ENCODE measurements around the gene IQCM. TPM values are rescaled to one million over a fixed set of nuclear protein-coding genes. Genes with fewer than 3 reads are reported as not detected.

Gene IQCM
- total RNA-seq, 1 donor from 2014 or later: not detected

DNA sequence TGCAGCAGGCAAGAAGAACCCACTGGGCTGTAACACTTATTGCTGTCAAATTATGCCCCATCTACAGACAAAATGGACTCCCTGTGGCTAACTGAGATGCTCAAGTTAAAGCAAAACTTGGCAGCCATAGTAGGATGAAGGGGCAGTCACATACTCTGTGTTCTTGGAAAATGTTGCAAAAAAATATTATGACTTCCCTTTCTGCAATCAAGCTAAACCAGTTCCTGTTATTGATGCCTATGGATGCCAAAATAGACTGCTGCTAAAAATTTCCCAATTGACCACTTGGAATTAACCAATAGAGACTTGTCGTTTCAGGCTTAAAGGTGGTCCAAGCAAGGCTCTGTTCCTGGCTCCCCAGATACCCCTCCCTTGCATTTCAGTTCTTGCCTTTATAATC, 49.5 kb downstream of the IQCM start:
- DNase-seq: no peak

DNA sequence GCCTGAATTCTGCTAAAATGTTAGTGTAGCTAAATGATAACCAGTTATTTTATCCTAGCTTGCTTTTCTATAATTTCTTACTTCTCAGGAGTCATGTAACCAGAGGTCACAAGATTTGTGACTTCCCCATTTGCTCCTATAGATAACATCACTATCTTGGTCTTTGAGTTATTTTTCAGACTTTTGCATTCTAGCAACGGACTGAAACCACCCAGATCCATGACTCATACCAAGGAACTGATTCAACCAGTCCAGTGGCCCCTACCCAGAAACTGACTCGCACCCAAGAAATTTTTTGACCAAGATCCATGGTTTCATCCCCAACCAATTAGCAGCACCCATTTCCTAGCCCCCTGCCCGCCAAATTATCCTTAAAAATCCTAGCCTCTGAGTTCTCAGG, 50.0 kb downstream of the IQCM start:
- DNase-seq: no peak

DNA sequence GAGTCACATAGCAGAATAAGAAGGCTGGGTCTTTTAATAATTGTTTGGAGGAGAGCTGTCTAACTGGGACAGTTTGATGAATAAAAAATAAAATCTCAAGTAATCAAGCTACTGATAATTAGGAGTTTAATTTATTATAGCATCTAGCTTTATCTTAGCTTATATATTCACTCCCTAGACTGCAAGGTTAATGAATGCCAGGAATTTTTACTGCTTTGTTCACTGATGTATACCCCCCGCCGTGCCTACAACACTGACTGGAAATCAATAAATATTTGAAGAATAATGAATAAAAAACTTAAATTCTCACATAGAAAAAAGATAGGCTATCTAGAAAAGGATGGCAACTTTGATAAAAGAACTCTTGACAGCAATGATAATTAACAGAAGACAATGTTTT, 59.7 kb downstream of the IQCM start:
- DNase-seq: no peak

DNA sequence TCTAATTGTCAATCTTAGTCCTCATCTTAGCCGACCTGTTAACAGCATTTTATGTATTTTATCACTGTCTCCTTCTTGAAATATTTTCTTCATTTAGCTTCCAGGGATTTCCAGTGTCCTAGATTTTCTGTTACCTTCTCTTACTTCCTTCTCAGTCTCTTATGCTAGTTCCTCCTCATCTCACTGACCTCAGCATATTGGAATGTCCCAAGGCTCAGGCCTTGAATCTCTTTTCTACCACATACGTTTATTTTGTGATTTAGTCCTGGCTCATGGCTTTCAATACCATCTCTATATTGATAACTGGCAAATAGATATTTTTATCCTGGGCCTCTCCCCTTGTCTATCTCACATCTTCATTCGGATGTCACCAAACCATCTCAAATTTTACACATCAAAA, 61.1 kb downstream of the IQCM start:
- DNase-seq: no peak

DNA sequence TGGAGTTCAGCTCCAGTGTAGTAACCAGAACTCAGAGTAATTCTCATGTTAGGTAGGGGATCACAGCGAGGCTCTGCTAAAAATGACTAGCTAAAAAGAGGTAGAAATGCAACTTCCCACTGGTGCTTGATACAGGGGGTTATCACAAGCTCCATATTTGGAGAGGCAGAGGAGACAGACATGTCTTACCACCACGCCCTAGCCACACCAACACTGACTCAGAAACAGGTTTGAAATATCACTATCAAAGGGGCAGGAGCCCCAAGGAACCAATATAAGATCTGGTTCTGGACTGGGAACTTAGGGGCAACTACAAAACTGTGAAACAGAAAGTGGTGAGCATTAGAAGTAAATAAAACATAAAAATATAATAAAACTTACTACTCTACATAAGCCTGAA, 62.9 kb downstream of the IQCM start:
- no peak for DNase-seq

DNA sequence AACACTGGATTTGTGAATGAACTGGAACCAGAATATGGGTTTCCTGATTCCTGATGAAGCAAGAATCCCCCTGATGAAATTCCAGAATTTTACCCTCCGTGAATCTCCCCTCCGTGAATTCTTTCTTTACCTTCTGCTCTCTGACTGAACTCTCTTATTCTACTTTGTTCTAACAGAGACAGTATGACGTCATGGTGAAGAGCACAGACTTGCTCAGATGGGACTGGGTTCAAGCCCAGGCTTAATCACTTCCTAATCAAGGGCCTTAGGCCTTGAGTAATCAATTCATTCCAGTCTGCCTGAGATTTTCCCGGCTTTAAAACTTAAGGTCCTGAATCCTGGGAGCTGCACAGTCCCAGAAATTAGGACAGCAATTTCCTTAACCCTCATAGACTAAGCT, 64.5 kb downstream of the IQCM start:
- DNase-seq: no peak

DNA sequence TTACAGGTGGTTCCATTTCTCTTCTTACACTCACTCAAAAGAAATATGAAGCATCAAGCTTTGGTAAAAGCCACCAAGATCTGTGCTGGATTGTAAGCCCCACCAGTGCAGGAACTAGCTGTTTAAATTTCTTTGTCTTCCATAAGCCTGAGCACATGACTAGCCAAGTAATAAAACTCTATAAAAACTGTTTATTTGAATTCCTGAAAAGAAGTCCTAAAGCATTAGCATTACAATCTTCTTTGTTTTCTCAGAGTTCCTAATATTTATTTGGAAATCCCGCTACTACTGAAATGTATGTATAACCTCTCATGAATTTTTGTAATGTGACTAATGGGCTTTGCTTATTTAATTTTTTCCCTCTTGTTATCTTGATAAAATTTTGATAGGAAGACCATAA, 65.9 kb downstream of the IQCM start:
- no peak for DNase-seq

DNA sequence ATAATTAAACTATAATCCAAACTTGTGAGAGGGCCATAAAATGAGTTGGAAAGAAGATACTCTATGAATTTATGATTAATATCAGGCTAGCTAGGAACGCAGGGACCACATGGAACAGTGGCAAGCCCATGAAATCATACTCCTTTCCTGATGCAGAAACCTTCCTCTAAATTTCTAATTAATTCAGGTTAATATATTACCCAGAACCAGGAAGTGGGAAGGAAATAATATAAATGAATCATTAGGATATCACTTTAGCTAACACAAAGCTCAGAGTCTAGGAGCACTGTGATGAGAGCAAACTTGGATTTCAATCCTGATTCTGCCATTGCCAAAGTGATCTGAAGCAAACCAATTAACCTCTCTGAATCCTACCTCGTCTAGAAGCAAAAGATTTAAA, 68.0 kb downstream of the IQCM start:
- no peak for DNase-seq

DNA sequence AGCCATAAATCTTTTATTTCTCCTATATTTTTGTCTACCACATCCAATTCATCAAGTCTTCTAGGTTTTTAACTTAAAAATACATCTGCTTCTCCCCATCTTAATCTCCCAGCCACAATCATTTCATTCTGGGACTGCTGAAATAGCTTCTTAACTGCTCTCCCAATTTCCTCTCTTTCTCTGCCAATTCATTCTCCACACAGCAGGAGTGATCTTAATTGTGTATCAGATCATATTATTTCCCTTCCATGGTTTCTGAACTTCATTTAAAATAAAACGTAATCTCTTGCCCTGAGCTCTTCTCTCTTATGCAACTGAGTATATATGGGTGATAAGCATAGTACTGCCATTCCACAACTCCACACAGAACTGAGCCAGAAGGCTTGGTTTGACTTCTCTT, 69.4 kb downstream of the IQCM start:
- DNase-seq: no peak

DNA sequence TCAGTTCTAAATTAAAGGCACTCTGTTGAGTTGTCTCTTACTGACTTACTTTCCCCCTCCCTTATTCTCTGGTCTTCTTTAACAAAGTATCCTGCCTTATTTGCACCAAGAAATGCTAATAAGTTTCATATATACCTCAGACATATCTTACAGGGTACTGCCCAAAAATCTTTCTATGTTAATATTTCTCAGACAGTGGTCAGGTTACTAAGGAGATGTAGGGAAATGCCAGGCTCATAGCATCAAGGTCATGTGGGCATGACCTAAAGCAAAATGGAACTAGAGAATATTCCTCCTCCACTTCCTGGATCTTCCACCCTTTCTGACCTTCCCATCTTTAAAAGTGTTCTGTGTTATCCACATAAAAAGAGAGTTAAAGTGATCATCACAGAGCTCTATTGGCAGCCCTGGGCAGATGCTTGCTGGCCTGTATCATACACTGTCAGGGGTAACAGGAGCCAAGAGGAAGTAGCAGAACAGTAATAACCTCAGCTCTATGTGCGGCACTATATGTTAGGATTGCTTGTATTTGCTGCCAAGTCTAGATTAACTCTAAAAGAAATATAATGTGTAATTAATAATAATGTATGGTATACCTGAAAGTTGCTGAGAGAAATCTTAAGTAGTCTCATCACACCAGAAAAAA, 74.3 kb downstream of the IQCM start:
- no peak for DNase-seq

DNA sequence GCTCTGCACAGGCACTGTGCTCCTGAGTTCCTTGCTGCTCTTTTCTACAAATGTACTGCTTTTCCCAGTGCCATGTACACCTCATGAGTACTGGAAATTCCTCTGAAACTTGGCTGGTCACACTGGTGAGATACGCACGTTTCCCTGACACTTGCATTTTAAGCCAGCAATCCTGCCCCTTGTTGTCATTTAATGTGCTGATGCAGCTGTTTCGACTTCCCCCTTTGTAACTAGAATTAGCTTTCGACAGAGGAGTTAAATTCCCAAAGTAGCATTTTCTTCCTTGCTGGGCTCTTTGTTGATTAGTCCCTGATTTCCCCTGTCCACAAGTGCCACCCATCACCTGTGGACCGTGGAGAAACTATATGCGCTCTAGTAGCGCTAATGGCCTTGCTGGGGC, 77.5 kb downstream of the IQCM start:
- no peak for DNase-seq

DNA sequence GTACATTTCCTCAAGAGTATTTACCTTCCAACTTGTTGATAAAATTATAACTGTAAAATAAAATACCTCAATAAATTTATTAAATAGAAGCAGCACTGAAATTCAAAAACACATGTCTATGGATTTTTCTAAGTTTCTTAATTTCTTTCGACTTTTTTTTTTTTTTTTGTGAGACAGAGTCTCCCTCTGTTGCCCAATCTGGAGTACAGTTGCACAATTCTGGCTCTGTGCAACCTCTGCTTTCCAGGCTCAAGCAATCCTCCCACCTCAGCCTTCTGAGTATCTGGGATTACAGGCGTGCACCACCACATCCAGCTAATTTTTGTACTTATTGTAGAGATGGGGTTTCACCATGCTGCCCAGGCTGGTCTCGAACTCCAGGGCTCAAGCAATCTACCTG, 79.8 kb downstream of the IQCM start:
- no peak for DNase-seq

DNA sequence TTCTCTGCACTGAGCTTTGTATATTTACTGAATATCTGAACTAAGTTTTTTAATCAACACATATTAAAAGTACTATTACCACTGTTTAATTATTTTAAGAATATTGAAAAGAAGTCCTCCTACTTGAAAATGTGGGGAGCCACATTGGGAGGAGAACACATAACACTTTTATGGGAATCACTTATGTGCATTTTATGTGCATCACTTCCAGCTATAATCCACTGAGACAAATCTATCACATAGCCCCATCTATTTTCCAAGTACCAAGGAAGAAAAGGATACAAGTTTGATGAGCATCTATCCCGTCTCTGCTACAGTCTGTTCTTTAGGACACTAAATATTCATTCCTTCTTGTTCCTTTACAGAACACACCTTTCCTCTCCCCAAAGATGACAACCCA, 87.2 kb downstream of the IQCM start:
- no peak for DNase-seq

DNA sequence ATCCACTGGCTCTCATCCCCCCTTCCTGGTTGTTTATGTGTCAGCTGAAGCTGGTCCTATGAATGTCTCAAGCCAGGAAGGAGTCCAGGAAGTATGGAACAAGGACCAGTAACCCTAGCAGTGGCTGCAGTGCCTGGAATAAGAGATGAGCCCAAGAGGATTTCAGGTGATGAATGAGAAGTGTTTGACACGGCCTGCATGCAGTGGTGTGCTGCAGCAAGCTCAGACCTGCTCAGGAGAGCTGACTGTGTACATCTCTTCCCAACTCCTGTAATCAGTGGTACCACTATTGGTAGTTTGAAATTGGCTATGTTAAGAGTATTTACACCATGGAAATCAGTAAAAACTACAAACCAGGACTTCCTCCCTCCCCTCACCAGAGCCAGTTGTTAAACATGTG, 88.0 kb downstream of the IQCM start:
- no peak for DNase-seq

DNA sequence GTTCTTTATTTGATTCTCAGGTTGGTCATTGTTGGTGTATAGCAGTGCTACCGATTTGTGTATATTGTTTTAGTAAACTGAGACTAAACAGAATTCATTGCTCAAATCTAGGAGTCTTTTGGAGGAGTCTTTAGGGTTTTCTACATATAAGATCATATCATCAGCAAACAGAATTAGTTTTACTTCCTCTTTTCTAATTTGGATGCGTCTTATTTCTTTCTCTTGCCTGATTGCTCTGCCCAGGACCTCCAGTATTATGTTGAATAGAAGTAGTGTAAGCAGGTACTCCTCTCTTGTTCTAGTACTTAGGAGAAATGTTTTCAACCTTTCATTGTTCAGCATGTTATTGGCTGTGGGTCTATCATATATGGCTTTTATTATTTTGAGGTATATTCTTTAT, 92.6 kb downstream of the IQCM start:
- no peak for DNase-seq

DNA sequence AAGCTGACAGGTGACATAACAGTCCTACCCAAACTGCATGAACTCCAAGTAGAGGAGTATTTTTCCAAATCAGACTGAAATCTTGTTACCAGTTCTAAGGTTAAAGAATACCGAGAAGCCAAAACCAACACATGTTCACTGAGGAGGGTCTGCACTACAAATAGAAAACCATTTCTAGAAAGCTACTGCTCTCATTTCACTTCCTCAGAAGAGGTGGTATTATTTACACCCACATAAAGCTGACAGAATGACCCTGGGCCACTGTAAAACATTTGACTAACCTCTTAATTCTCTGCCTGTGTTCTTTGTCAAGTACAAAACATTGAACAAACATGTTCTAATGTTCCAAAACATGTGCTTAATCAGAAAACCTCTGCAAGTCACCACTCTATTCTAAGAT, 95.8 kb downstream of the IQCM start:
- DNase-seq: no peak

DNA sequence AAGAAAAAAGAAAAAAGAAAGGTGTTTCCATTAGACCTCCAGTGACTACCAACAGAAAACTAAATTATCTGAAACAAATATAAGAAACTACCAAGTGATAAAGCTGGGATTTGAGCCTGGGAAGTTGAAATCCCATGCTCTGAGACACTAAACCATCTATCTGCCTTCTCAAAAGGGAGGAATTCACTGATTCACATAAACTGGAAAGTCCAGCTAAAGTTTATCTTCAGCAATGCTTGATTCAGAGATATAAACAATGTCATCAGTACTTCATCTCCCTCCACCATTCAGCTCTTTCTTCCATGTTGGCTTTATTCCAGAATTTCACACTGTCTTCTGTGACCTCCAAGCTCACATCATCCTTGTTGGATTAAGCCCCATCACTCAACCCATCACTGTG, 96.3 kb downstream of the IQCM start:
- no peak for DNase-seq

DNA sequence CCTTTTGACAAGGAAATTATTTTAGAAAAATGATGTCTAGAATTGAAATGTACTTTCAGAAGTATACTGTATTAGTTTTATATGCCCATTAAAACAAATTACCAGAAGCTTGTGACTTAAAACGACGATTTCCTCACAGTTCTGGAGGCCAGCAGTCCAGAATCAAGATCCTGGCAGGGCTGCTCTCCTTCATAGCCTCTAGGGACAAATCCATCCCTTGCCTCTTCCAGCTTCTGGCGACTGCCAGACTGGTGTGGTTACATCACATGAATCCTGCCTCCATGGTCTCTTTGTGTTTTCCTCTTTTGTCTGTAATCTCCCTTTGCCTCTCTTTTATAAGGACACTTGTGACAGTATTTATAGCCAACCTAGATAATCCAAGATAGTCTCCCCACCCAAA, 97.1 kb downstream of the IQCM start:
- DNase-seq: no peak

DNA sequence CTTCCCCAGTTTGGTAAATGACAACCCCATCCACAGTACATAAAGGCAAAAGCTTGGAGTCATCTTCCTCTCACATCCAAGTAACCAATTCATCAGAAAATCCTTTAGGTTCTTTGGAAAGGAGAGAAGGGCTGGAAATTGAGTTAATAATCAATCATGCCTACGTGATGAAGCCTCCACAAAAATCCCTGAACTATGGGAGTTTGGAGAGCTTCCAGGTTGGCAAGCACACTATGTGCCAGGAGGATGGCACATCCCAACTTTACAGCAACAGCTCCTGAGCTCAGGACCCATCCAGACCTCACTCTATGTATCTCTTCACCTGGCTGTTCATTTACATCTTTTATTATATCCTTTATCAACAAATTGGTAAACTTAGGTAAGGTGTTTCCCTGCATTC, 98.9 kb downstream of the IQCM start:
- DNase-seq: no peak

DNA sequence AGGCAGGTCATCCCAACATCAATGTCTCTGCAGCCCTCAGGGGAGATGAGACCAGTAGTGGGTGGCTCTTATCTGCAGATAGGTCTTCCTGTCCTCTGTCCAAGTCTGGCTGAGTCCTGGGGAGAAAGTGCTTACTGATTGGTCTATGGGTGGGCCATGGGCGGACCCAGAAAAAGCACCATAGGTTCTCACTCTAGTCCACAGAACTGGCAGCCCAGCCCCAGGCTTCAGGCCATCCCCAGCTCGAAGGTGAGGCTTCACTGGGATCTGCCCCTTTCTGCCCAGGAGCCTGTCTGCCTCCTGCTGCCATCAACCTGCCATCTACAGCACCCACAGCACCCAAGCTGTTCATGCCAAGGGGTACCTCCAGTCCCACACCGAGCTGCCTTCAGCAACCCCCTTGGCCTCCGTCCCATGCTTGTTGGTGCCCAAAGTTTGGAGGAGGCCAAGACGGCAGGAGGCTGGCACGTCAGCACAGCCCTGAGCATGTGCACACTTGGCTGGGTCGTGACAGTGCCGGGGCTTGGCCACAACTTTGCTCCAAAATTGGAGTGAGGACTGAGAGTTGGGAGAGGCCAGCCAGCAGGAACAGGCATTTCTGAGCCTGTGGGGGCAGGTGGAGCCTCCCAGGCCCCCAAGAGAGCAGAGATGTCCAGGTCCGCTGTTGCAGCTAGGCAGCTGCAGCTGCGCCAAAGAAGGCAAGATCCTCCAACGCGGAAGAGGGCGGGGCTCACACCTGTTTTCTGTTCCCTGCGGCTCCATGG, 99.6 kb downstream of the IQCM start:
- no peak for DNase-seq

DNA sequence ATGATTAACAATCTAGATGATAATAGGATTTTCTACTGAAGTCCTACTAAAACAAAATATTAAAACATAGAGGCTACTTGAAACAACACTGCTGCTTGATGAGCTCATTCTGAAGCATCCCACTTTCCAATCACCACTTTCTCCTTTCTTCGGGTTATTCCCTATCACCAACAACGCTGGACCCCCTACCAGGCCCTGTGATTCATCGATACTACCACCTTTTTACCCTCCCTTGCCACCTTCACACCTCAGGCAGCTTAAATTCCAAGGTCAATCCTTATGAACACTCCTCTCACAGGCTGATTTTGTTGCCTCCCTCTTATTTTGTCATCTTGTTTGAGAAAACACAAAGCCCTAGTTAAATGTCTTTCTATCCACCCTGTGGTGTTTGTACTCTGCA, 102.6 kb downstream of the IQCM start:
- DNase-seq: no peak

DNA sequence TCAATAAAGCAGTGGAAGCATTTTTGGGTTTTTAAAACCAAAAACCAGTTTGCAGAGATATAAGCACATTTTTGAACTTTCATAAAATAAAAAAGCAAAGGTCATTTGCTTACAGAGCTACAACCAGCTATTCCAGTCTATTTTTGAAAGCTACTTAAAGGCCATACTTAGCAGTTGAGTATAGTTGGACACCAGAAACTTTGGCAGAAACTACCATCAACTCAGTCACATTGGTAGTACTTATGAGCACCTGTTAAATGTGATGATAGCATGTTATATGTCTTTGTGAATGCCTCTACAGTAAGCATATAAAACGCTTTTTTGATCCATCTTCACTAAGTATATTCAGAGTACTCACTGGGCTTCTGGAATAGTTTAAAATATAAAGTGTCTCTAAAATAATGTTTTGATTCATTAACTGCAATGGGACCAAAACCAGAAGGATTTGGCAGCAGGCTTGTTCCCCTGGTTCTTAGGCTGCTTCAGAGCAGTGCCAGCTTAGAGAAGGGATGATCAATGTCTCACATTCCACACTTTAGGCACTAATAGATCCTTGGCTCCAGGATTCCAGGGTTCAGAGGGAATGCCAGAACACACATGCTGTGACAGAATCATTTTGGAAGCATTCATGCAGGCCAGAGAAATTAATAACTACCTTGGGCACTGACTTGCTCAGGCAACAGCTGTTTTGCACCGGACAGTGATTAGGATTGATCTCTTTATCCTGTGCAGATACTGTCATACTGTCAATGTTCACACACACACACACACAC, 103.9 kb downstream of the IQCM start:
- DNase-seq: no peak

DNA sequence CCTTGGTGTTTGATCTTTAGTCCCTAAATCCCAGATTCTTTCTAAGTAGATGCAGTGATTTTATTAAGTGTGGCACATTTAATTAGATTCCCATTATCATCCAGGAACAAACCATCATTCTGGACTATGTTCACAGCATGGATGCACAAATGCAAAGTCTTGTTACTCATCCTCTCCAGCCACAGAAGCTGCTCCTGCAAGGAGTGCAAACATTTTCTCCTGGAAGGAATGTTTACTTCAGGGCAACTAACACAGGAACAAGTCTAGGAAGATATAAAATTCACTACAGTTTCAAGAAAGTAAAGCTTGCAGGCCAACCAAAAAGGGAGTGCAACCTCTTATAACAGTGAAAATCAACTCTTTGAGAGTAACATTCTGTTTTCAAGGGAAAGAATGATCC, 106.0 kb downstream of the IQCM start:
- DNase-seq: no peak
